GM19023 (cell line): Measurements from ENCODE around the gene ANXA4.

Experiments
- ATAC-seq: cut with Tn5 transposase; IDR thresholded peaks from one replicate; pipeline ENCODE4 v1.9.1; 2021; ENCODE audit warnings: mild to moderate bottlenecking, moderate library complexity; ENCODE audit not compliant: unreplicated experiment

ANXA4 gene

DNA sequence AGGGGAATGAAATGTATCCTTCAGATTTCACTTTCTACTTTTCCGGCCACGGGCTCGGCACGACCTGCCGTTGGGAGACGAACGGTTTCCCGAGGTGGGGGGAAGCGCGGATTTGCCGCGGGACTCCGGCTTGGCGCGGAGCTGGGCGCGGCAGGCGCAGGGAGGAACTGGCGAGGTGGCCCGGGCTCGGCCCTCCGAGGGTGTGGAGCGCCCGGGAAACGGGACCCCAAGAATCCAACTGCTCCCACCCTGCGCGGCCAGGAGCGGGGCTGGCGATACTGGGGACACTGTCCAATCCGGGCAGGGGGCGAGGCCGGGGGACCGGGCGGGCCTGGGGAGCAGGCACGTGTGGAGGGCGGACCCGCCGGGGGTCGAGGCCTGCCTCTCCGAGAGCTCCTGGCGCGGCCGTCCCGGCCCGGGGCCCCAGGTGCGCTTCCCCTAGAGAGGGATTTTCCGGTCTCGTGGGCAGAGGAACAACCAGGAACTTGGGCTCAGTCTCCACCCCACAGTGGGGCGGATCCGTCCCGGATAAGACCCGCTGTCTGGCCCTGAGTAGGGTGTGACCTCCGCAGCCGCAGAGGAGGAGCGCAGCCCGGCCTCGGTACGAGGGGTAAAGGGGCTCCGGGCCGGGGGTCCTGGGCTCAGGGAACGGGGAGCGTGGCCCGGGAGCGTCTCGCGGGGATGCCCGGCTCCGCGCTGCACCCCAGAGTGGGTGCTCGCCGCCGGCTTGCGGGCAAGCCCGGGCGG is at the start of gene ANXA4:
TSS of gene ANXA4 (plus strand) at position 560 of the 747 bp plus-strand sequence. CDS start 39,432 bp downstream, outside the sequence.
- ATAC-seq = peak; percentile 88

DNA sequence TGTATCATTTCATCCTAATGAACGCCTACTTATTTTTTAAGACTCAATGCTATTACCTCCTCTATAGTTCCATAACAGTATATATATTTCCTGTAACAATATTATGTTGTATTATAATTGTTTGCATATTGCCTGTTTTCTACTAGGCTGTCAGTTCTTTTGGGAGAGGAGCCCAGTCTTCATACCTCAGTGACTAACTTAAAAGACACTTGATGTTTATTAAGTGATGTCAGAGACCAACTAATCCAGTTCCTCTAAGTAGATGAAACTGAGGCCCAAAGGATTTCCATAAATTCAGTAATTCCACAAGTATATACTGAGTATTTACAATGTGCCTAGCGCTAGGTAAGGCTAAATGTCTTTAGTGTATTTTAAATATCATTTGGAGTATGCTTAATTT is 49.5 kb upstream of the ANXA4 start:
- ATAC-seq = no peak

DNA sequence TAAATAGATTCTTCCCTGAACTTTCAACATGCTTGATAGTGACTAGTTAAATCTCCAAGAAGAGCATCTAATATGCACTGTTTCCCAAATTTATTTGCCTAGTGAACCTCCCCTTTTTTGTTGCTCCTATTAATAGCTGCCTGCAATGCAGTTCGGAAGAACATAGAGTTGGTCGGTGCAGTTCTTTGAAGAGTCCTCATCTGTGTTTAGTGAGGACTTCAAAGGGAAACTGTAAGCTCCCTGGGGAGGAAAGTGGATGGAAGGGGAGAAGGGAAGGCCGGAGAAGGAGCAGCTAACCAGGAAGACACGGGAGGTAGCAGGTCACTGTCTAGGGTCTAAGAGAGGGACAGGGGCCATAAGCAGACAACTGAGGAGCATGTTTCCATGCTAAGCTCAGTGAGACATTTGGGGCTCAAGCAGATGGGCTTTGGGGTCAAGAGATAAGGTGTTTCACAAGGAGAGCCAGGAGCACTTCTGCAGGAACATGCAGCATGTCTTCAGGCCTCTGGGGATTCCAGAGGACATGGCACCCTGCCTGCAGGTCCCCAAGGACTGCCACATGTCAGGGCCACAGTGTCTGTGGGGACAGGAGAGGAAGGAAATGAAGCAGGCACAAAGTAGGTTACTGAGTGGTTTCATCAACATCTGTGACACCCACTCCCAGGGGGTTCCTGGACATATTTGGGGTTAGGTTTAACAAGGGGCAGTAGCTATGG is 48.7 kb upstream of the ANXA4 start:
- ATAC-seq = no peak

DNA sequence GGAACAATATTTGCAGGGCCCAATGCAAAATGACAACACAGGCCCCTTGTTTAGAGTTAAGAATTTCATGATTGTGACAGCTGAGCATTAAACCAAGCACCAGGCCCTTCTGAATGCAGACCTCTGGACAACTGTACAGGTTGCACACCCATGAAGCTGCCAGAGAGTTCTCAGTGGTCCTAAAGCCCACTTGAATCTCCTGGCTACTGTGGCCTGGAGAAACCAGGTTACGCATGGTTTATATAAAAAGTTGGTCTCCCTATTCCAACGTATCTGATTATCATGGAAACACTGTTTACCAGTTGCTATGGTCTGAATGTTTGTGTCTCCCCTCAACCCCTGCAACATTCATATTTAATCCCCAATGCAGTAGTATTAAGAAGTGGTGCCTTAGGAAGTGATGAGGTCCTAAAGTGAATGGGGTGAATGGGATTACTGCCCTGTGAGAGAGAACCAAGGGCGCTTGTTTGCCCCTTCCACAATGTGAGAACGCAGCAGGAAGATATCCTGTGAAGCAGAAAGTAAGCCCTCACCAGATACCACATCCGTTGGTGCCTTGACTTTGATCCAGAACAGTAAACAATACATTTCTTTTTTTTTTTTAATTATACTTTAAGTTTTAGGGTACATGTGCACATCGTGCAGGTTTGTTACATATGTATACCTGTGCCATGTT is 48.0 kb upstream of the ANXA4 start:
- no peak for ATAC-seq

DNA sequence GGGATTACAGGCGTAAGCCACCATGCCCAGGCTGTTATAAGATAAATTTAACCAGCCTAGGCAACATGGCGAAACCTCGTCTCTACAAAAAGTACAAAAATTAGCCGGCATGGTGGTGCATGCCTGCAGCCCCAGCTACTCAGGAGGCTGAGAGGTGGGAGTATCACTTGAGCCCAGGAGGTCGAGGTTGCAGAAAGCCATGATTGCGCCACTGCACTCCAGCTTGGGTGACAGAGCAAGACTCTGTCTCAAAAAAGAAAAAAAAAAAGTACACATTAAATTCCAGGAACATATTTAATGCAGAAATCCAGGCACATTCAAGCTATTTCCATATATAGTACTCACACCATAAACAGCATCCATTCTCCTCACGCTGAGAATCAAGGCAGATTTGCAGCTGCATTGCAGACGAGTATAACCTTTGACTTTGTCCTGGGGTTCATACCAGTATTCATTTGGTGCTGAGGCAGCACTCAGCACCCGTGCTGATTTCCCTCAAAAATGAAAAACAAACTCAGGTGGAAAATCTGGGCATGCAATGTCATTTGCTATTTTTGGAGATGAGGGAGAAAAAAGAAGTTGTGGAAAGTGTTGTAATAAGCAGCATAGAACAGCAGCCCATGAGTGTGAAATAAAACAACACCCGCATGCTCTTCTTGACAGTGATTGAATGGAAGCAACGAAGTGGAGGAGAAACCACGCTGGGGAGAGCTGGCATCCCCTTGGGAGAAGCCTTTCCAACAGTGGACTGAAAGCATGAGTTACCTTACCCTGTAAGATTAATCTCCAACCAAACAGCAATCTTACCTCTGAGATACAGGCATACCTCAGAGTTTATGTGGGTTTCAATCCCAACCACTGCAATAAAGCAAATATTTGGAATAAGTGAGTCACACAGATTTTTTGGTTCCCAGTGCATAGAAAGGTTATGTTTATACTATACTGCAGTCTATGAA is 46.8 kb upstream of the ANXA4 start:
- ATAC-seq = no peak

DNA sequence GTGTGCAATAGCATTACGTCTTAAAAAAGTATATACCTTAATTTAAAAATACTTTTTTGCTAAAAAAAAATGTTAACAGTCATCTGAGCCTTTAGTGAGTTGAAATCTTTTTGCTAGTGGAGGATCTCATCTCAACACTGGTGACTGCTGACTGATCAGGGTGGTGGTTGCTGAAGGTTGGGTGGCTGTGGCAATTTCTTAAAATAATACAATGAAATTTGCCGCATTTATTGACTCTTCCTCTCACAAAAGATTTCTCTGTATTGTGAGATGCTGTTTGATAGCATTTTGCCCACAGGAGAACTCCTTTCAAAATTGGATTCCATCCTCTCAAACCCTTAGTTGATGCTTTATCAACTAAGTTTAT is 46.1 kb upstream of the ANXA4 start:
- ATAC-seq = no peak

DNA sequence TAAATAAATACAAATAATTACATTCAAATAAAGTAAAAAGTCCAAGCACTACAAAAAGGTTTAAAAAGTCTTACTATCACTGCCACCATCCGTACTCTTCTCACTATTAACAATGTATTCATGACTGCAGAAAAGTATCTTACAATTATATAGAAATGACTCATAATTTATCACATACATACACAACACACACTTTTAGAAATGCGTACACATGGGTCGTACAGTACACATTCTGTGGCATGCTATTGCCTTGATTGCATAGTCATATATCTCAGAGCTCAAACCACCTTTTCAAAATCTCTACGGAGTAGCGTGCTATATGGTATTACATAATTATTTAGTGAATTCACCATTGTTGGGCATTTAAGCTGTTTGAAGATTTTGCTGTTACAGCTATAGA is 41.6 kb upstream of the ANXA4 start:
- ATAC-seq = no peak

DNA sequence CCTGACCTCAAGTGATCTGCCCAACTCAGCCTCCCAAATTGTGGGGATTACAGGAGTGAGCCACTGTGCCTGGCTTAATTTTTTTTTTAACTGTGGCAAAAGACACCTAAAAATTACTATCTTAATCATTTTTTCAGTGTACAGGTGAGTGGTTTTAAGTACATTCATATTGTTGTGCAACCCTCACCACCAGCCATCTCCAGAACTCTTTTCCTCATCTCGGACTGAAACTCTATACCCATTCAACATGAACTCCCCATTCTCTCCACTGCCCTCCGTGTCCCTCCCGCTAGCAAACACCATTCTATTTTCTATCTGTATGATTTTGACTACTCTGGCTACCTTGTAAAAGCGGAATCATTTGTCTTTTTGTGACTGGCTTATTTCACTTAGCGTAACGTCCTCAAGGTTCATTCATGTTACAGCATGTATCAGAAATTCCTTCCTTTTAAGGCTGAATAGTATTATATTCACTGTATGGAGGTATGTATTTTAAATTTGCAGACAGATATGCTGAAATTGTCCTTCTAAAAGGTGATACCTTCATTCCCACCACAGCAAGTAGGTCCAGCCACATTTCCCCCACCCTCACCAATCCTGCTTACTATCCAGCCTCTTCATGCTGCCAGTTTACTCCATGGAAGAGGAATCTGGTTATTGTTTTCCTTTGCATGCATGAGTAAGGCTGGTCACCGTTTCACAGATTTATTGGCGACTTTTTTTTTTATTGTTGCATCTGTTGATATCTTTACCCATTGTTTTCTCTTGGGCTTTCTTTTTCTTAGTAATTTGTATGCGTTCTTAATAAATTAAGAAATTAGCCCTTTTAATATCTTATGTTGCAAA is 40.6 kb upstream of the ANXA4 start:
- no peak for ATAC-seq

DNA sequence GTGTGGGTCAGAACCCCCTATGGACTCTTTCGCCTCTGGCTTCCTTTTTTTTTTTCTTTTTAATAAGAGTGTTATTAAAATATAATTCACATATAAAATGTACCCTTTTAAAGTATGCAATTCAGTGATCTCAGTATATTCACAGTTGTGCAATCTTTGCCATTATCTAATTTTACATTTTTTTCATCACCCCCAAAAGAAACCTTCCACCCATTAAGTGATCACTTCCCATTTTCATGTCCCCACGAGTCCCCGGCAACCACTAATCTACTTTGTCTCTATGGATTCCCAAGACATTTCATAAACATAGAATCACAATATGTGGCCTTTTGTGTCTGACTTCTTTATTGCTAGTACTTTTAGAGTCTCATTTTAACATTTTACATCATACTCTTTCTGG is 38.7 kb upstream of the ANXA4 start:
- no peak for ATAC-seq

DNA sequence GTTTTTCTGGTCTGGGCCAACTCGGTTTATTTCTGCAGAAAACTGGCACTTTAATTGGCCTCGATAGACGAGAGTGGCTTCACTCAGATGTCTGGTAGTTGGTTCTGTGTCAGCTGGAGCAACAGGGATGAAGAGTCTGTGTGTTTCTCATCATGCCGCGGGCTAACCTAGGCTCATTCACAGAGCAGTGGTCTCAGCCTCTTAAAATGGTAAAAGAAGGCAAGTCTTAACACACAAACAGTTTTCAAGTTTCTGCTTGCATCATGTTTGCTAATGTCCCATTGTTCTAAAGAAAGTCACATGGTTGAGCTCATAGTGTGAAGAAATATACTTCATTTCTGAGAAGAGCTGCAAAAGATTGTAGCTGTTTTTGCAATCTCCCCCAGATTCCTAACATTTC is 37.5 kb upstream of the ANXA4 start:
- no peak for ATAC-seq

DNA sequence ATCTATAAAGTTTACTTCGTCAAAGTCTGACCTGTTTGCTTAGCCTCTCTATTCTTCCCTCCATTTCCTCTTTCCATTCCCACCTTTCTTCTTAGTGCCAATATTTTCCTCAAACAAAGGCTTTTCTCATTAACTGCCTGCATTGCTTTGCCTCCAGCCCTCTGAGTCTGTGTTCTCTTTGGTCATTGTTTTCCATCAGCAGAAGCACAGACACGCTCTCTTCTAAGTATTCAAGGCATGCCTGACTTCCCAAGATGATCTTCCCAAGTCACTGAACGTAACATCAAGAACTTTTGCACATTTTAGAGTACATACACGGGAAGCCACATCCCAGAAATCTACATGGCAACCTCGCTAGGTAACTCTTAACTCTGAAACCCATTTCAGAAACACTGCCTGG is 32.6 kb upstream of the ANXA4 start:
- no peak for ATAC-seq

DNA sequence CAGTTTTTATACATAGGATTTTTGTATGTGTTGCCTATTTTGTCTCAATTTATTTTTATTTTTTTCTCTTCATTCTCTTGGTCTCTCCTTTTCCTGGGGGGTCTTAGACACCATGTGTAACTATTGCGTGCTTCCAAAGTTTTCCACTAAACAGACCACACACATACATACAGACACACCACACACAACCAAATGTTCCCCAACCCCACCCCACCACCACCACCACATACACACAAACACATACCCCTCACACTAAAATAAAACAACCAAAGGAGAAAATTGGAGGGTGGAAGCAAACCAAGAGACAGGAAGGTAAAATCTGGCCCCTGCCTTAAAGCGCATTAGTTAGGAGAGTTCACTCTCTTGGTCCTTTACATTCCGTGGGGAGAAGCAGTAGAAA is 30.0 kb upstream of the ANXA4 start:
- no peak for ATAC-seq

DNA sequence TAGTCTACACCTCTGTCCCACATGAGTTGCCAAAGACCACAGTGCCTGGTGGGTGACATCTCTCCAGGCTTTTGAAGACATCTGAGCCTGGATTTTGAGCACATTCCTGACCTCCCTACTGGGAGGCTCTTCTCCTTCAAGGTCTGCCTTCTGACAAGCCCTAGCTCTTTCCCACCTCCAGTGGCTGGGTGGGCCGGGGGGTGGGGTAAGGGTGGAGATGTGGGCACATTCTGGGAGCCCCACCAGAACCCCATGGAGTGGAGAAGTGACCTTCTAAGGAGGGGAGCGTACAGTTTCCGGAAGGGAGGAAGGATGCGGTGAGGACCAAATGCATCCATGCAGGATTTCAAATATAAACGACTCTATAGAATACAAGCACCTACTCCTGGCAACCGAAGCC is 27.9 kb upstream of the ANXA4 start:
- ATAC-seq = no peak

DNA sequence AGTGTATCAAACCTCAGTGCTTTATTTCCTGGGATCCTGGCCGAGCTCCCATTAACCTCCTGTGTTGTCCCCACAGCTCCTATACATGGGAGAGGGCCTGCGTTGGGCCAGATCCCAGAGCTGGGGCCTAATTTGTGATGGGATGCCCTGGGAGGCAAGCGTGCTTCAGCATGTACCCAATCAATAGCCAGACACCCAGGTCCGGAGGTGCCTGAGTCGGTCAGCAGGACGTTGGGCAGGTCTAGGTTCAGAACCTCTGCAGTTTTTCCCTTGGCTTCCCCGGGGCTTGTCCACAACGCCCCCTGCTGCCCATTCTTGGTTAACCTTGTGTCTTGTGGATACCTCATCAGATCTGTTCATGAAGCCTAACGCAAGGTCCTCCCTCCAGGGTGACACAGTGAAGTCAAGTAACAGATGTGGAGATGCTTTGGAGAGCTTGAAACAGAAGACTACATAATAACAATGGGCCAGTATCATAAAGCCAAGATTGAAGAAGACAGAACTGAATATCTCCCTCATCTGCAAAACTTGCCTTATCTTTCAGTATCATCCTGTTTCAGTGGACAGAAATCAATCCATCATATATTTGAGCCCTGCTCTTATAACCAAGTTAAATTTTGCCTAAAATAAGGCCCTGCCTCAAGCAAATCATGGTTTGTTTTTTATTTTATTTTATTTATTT is 27.3 kb upstream of the ANXA4 start:
- peak; percentile 67 for ATAC-seq

DNA sequence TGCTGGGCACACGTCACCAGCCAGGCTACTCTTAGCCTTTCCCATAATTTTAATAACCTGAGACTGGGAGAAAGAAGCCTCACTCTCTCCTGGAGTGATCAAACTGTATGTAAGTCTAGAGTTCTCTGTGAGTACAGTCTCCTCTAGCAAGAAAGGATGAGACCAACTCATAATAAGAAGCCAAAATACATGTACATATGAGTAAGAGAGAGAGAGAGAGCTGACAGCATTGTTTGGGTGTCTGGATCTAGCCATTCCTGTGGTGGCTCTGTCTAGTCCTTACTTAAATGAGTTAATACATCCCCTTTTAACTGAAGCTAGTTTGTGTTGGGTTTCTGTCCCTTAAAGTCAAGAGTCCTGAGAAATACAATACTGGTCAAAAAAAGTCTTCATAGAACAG is 26.0 kb upstream of the ANXA4 start:
- no peak for ATAC-seq

DNA sequence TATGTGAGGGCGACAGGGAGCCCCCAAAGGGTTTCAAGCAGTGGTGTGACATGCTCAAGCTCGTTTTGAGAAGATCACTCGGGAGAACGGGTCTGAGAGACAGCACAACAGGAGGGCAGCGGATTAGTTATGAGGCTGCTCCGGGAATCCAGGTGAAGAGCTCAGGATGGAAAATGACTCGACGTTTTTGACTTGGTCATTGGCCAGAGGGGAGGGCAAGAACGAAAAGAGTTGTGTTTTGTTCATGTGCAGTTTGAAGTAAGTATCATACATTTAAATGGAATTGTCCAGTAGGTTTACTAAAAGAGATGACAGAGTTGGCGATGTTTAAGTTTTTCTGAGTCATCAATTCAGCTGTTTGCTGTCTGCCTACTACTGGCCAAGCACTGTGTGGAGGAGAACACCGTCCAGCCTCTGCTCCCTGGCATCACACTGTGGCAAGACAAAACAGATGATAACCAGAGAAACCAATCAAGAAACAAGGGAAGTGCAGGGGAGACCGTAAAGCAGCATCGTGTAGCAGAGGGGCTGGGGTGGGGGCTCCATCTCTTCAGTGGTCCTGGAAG is 25.3 kb upstream of the ANXA4 start:
- no peak for ATAC-seq

DNA sequence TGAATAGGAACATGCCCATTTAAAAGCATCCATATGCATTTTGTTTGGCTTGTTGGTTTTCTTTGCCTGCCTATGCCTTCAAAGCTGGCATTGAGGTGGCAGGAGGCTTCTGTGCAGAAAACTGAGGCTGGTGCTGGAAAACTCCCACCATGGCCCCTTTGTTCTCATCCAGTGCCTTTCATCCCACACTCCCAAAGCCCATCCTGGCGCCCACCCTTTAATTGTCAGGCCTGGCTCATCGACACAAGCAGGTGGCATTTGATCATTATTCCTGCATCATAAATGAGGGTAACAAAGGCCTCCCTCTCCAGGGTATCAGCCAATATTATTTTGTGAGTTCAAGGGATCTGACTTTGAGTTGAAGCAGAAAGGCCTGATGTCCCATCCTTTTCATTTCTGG is 24.7 kb upstream of the ANXA4 start:
- no peak for ATAC-seq

DNA sequence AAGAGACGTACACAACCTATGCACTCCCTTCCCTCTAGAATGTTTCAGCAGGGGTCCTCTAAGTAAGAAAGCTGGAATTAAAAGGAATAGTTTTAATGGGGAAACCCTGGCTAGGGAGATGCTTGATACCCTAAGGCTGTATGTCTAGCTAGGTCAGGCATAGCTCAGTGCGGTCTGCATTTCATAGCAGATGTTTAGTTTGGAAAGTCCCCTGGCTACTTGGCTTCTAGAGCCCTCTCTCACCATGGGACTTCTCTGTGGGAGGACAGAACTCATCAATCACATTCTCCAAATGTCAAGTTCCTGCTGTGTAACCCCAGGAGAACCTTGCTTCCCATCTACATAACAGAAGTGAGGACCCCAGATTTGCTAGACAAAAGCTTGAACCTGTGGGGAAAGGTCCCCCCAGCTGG is 24.1 kb upstream of the ANXA4 start:
- no peak for ATAC-seq

DNA sequence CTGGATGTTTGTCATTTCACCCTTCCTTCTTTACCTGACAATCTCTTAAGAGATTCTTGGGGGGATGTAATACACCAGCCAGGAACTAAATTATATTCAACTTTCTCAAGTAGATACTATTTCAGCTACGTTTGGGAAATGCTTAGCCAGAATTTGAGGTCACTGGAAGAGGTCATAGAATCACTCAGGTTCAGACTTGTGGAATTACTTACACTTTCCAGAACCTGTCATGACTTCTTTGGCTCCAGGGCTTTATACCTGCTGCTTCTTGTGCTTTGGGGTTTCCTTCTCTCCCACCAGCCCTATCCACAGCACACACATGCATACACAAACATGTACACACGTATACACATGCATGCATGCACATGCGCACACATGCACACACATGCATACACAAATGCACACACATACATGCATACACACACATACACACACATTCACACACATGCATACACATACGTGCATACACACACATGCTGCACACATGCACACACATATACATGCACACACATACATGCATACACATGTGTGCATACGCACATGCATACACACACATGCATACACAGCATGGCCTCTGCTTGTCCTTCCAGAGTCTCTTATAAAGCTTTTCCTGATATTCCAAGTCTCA is 23.5 kb upstream of the ANXA4 start:
- ATAC-seq = no peak
